OCI-LY1 (cell line): ENCODE data around the gene POLR2B.

Experiments used
- CTCF ChIP-seq: fragments of 200-600 bp; sonication (generic), shearing (Covaris generic); IDR thresholded peaks from 2 replicates; pipeline ENCODE4 v1.5.1; 2017; ENCODE audit warnings: mild to moderate bottlenecking, antibody characterized with exemption, low read length, moderate library complexity, mixed read lengths
- EZH2 ChIP-seq: fragments of 200-600 bp; sonication (generic), shearing (Covaris generic); IDR thresholded peaks from 2 replicates; pipeline ENCODE4 v1.8.0; 2017; ENCODE audit warnings: borderline replicate concordance, mixed run types, mild to moderate bottlenecking, antibody characterized with exemption, low read length, moderate library complexity, mixed read lengths

GRCh38 chr4:57065730-57066482, 87.2 kb downstream of the POLR2B start:
- TF ChIP-seq CTCF (no peak), EZH2 (no peak)
